NCI-H1694 (cell line): ENCODE results near the gene GALNT1.

Source experiments
- DNase-seq: peaks from one replicate; lab custom pipeline; 2025; lab: John Stamatoyannopoulos, UW

Gene GALNT1

GRCh38 chr18:35618696-35619095 lies 37.2 kb downstream of the GALNT1 start:
- no peak for DNase-seq

DNA sequence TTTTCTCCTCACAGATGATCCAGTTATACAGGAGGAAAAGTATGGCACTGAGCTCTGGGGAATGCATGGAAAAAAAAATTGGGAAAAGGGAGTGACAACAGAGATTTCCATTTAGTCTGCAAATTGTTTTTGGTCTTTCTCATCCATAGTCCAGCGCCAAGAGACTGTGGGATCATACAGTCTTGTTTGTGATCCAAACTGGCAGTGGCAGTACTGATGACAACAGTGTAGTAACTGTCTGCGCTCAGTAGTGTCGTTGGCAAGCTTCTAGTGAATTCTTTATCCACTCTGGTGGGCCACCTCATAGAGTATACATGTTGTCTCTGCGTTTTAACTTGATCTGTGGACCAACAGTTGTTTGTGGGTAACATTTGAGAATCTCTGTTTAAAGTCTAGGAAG lies 37.9 kb downstream of the GALNT1 start:
- no peak for DNase-seq

GRCh38 chr18:35619941-35620340 lies 38.4 kb downstream of the GALNT1 start:
- DNase-seq, result no peak

DNA sequence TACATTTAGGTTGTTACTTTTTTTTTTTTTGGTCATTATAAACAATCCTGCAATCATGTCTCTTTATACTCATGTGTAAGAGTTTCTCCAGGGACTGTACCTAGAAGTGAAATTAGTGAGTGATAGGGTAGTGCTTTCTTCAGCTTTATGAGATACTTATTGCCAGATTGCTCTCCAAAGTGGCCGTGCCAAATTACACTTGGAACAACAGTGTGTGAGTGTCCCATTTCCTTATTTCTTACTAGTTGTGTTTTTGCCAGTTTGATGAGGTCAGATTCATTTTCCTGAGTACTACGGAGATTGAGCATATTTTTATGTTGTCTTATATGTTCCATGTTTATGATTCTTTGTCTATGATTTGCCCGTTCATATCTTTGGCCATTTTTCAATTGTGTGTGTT lies 39.2 kb downstream of the GALNT1 start:
- DNase-seq, result no peak

DNA sequence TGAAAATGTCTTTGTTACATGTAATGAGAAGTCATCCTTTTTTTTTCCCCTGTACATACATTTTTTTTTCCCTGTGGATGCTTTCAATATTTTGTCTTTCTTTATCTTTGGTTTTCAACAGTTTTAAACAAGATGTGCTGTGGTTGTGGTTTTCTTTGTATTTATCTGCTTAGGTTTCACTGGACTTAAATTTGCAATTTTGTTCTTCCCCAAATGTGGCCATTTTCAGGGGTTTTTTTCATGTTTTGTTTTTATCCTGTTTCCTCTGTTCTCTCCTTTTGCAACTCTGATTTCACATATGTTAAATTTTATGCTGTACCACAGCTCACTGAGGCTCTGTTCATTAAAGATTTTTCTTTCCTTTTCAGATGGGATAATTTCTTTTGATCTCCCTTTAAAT lies 41.7 kb downstream of the GALNT1 start:
- no peak for DNase-seq

GRCh38 chr18:35624146-35624545 lies 42.6 kb downstream of the GALNT1 start:
- no peak for DNase-seq

DNA sequence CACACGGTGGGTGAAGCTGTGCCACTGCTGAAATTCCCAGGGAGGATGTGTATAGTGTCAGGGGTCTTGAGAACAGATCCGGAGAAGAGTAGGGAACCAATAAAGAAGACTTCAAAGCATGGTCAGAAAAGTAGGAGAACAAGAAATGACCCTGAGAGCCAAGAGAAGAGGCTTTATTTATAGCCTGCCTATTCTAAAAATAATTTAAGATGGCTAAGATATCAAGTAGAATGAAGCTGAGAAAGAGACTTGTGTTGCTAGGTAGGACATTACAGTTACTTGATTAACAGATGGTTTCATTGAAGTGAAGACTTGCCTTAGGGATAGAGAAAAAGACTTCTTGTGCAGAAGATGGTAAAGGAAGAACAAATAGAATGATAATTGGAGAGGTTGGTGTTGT lies 43.7 kb downstream of the GALNT1 start:
- DNase-seq, result no peak

DNA sequence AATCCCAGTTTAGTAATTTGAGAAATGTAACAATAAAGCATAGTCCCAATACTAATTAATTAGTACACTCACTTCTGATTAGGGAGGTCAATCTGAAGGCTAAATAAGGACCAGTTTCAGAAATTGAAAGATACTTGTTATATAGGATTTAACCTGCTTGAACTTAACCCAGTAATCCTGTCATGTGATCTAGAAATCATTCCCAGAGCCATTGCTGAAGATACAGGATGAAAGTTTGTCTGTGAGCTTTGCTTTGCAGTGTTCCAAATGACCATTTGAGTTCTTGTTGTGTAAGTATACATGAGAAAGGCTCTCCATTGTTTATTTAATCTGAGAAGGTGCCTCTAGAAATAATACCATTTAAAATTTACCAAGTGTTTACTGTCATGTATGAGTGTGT lies 52.2 kb downstream of the GALNT1 start:
- DNase-seq, result no peak

- DNase-seq, result no peak
Measured at GRCh38 chr18:35634323-35634722, 52.8 kb downstream of the GALNT1 start.

GRCh38 chr18:35635170-35635569 lies 53.6 kb downstream of the GALNT1 start:
- no peak for DNase-seq

- DNase-seq, result no peak
Measured at GRCh38 chr18:35637227-35637626, 55.7 kb downstream of the GALNT1 start.

DNA sequence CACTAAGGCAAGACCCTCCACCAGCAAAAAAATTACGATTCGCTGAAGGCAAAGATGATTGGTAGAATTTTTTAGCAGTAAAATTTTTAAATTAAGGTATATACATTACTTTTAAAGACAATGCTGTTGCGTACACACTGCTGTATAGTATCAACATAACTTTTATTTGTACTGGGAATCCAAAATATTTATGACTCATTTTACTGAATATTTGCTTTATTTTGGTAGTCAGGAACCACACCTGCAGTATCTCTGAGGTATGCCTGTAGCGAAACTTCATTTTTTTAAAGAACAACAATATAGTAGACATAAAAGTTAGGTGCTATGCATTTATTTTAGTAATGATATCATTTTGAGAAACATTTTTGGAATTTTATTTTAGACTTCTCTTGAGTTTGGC lies 57.8 kb downstream of the GALNT1 start:
- no peak for DNase-seq

DNA sequence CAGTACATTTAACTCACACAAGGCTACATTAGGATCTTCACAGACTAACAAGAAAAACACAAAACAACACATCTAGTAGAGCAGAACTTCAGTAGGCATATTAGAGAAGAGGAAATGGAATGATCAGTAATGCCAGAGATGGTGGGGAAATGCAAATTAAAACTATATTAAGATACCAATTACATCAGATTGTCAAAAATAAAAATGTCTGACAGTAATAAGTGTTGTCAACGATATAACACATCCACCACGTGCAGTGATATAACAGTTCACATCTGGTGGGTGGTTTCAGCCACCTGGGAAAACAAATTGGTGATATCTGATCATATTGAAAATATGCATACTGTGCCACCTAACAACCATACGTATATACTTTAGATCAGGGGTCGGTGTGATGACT lies 59.9 kb downstream of the GALNT1 start:
- no peak for DNase-seq

GRCh38 chr18:35641916-35642315 lies 60.4 kb downstream of the GALNT1 start:
- no peak for DNase-seq

- no peak for DNase-seq
Measured at GRCh38 chr18:35642802-35643201, 61.3 kb downstream of the GALNT1 start.

DNA sequence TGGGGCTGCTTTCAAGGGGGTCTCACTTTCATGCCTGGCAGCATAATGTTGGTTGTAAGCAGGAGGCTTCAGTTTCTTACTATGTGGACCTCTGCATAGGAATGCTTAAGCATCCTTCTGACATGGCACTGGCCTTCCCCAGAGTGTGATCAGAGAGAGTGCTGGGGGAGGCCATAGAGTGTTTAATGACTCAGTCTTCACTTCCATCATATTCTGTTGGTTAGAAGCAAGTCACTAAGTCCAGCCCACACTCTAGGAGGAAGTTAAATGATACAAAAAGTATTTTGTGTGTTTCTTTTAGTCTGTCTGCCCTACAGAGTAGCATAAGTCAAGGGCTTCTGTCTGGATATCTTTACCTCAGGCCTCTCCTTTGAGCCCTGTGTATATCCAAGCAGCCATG lies 64.9 kb downstream of the GALNT1 start:
- no peak for DNase-seq

DNA sequence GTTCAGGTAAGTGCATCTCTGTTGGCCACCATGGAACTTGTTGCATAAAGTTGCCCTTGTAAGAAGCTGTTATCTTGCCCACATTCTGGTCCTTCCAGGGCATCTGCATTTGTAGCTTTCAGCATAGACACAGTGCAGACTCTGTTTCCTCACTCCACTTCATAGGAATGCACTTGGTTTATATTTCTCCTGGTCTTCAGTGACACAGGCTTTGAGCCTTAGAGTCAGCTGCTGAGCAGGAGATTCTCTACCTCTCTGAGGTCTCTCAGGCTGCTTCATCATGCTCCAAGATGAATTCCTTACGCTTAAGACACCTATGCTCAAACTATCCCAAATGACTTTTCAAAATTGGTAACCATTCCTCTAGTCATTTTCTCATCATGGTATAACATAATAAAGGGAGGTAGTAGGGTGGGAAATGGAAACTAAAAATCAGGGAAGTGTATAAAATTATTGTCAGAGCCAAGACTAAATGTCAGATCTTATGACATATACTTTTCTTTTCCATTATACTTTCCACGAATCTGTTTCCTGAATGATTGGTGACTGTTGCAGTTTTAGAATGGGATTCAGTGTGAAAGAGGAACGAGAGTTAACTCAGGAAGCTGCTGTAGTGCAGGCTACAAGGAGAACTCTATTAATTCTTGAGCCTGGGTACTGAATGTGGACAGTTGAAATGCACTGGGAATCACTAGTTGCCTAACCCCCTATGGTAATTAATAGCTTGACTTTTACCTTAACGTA lies 72.0 kb downstream of the GALNT1 start:
- no peak for DNase-seq

DNA sequence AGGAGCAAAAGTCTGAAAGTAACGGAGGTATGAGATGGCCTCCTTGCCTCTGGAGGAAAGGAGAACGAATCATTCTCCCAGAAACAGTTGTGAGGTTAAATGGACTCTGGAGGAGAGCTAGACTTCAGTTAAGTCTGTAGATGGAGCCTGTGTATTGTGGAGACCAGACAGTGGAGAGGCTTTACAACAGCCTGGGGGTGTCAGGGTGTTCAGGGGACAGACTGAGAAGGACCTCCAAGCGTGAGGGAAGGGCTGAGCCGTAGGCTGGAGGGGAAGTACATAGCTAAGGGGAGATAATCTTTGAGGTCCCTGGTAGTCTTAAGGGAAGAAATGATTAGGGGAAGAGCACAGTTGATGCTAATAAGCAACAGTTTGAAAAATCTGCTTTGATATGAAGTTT lies 76.6 kb downstream of the GALNT1 start:
- DNase-seq, result no peak

DNA sequence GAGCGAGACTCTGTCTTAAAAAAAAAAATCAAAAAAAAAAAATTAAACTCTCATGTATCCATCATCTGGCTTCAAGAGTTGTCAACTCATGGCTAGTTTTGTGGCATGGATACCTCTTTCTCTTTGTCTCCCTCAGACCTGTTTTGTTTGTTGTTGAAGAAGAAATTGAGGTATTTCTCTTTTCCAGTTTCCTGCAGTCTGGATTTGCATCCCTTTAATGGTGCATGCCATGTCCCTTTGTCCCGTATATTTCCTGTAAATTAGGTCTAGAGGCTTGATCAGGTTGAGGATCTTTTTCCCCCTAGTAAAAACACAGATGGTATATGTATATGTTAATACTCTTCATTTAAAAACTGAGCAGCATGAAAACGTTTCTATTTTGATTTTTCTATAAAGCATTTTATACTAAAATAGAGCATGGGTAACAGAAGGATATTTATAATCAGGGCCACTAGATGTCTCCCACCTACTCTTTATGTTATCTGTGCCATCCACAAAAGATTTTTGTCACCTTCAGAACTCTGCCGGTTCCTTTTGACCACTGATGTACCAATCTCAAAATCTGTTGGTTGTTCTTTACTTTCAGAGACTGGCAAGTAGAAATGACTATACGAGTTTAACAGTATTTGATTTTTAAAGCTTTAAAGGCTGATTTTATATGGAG lies 80.1 kb downstream of the GALNT1 start:
- DNase-seq, result peak; percentile 7

- no peak for DNase-seq
Measured at GRCh38 chr18:35662293-35663062, 80.9 kb downstream of the GALNT1 start.

GRCh38 chr18:35671966-35672603 lies 90.5 kb downstream of the GALNT1 start:
- no peak for DNase-seq

DNA sequence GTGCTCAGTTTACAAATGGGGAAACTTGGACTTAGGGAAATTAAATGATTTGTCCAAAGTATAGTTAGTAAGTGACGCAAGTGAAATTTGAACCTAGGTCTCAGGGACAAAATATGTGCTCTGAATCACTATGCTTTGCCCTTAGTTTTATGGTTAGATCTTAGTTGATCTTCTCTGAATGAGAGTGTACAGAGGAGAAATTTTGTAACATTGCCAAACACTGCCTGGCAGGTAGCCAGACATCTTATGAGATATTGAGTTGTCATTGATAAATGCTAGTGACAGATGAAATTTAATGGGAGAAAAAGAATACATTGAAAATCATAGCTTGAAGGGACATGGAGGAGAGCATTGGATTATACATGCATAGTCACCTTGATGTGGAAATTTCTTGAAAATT lies 91.4 kb downstream of the GALNT1 start:
- DNase-seq, result no peak

DNA sequence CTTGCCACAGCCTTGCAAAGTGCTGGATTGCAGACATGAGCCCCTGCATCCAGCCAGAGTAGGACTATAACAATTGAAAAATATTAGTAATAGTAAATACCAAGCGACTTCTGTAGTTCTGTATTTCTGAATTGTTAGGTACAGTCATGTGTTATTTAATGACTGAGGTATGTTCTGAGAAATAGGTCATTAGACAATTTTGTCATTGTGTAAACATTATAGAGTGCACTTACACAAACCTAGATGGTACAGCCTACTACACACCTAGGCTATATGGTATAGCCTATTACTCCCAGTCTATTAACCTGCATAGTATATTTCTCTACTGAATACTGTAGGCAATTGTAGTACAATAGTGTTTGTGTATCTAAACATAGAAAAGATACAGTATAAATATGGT lies 92.1 kb downstream of the GALNT1 start:
- DNase-seq, result no peak
